Measurements from ENCODE around the gene GLRX5. TPM values are rescaled to one million over a fixed set of nuclear protein-coding genes. Genes with fewer than 3 reads are reported as not detected.
"Not testable (repeated sequence)": the region's sequence is repeated elsewhere in the genome, so short reads cannot be mapped to it uniquely, and the experiment has no call there.

The GLRX5 gene
- total RNA-seq, 2 donors from 2014 or later: 23.1 to 26.3 TPM

- ATAC-seq (replicated peaks in 1 of 2) (no peak), DNase-seq (no peak)
- H3K9me3 Mint-ChIP-seq: no peaks in the 10 kb centered on the region
- H3K4me1 Mint-ChIP-seq (ENCODE audit: low read depth): peaks cover 71% of the 10 kb centered on the region
- peak overlapping the region; percentile 93 for H3K27ac Mint-ChIP-seq
- H3K27me3 Mint-ChIP-seq (ENCODE audit: low read depth): no peaks in the 10 kb centered on the region
- H3K4me3 Mint-ChIP-seq: peak overlapping the region in 1 of 2 donors; percentile 85
- peaks cover 4 to 18% of the 10 kb centered on the region in 2 donors for H3K36me3 Mint-ChIP-seq (ENCODE audit: insufficient read depth in 2 of 2)
Observed at GRCh38 chr14:95503365-95504134, 31.3 kb upstream of the GLRX5 start.

- H3K36me3 Mint-ChIP-seq (ENCODE audit: insufficient read depth in 2 of 2): peaks cover 4 to 18% of the 10 kb centered on the region in 2 donors
- peak overlapping the region; percentile 77 to 85 for H3K4me3 Mint-ChIP-seq
- peak; percentile 84 to 92 for ATAC-seq (replicated peaks in 1 of 2)
- H3K27ac Mint-ChIP-seq: peak overlapping the region; percentile 93
- H3K4me1 Mint-ChIP-seq (ENCODE audit: low read depth): peaks cover 75% of the 10 kb centered on the region
- H3K9me3 Mint-ChIP-seq: no peaks in the 10 kb centered on the region
- DNase-seq: peak; percentile 38 to 58
- no peaks in the 10 kb centered on the region for H3K27me3 Mint-ChIP-seq (ENCODE audit: low read depth)
Observed at GRCh38 chr14:95504135-95505029, 30.5 kb upstream of the GLRX5 start.

- no peak for DNase-seq
- Mint-ChIP-seq H3K4me1 (ENCODE audit: low read depth) (peaks cover 70% of the 10 kb centered on the region), H3K36me3 (ENCODE audit: insufficient read depth in 2 of 2) (peaks cover 4 to 18% of the 10 kb centered on the region in 2 donors), H3K4me3 (peak overlapping the region; percentile 11 to 85), H3K9me3 (no peaks in the 10 kb centered on the region), H3K27ac (no peak overlapping the region), H3K27me3 (ENCODE audit: low read depth) (no peaks in the 10 kb centered on the region)
- no peak for ATAC-seq (replicated peaks in 1 of 2)
Observed at GRCh38 chr14:95505030-95505589, 29.7 kb upstream of the GLRX5 start.

GRCh38 chr14:95507174-95507573, 27.7 kb upstream of the GLRX5 start:
- no peak overlapping the region for H3K4me3 Mint-ChIP-seq
- peaks cover 68% of the 10 kb centered on the region for H3K4me1 Mint-ChIP-seq (ENCODE audit: low read depth)
- H3K27me3 Mint-ChIP-seq (ENCODE audit: low read depth): no peaks in the 10 kb centered on the region
- no peaks in the 10 kb centered on the region for H3K9me3 Mint-ChIP-seq
- H3K27ac Mint-ChIP-seq: no peak overlapping the region
- ATAC-seq (replicated peaks in 1 of 2) (no peak), DNase-seq (no peak)
- peaks cover 0 to 12% of the 10 kb centered on the region in 2 donors for H3K36me3 Mint-ChIP-seq (ENCODE audit: insufficient read depth in 2 of 2)

DNA sequence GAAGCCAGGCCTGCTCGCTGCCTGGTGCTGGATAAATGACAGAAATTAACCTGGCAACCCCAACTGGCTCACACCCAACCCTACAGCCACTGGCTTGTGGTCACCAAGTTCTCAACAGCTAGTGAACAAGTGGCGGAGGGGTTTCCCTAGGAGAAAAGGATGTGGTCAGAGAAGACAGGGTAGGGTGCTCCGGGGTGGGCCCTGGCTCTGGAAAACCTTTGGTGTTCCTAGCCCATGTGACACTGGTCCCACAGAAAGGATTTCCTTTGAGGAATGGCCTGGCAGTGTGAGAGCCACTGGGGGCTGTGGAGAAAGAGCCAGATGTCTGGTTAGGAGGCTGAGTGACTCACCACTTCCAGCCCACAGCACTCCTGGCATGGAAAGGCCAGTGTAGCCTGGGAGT, 27.1 kb upstream of the GLRX5 start:
- H3K27ac Mint-ChIP-seq: no peak overlapping the region
- DNase-seq: peak; percentile 24 to 33

DNA sequence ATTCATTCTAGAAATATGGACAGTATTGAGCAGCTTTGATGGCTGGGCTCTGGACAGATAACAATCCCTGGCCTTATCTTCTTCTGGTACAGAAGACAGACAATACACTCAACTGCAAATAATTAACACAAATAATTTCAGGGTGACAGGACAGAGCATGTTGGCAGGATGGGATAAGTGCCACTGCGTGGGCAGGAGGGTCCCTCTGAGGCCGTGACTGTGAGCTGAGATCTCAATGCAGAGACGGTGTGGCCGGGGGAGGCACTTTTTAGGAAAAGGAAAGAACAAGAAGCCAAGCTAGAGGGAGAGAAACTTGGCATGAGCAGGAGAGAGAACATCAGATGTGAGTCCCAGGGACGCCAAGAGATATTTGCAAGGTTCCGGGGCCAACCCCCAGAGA, 26.5 kb upstream of the GLRX5 start:
- no peak overlapping the region for H3K27ac Mint-ChIP-seq
- ATAC-seq (replicated peaks in 1 of 2) (no peak), DNase-seq (no peak)
- H3K27me3 Mint-ChIP-seq (ENCODE audit: low read depth): no peaks in the 10 kb centered on the region
- peaks cover 74% of the 10 kb centered on the region for H3K4me1 Mint-ChIP-seq (ENCODE audit: low read depth)
- peaks cover 0 to 12% of the 10 kb centered on the region in 2 donors for H3K36me3 Mint-ChIP-seq (ENCODE audit: insufficient read depth in 2 of 2)
- H3K9me3 Mint-ChIP-seq: no peaks in the 10 kb centered on the region
- H3K4me3 Mint-ChIP-seq: no peak overlapping the region

More for the DNA sequence above, 27.1 kb upstream of the GLRX5 start:
- Mint-ChIP-seq H3K27me3 (ENCODE audit: low read depth) (no peaks in the 10 kb centered on the region), H3K4me1 (ENCODE audit: low read depth) (peaks cover 68% of the 10 kb centered on the region), H3K36me3 (ENCODE audit: insufficient read depth in 2 of 2) (peaks cover 0 to 10% of the 10 kb centered on the region in 2 donors), H3K4me3 (peak overlapping the region in 1 of 2 donors; percentile 8), H3K9me3 (no peaks in the 10 kb centered on the region)
- peak; percentile 42 to 56 for ATAC-seq (replicated peaks in 1 of 2)

GRCh38 chr14:95509495-95509894, 25.4 kb upstream of the GLRX5 start:
- H3K36me3 Mint-ChIP-seq (ENCODE audit: insufficient read depth in 2 of 2): peaks cover 0 to 11% of the 10 kb centered on the region in 2 donors
- no peaks in the 10 kb centered on the region for H3K27me3 Mint-ChIP-seq (ENCODE audit: low read depth)
- H3K27ac Mint-ChIP-seq: no peak overlapping the region
- no peaks in the 10 kb centered on the region for H3K9me3 Mint-ChIP-seq
- H3K4me1 Mint-ChIP-seq (ENCODE audit: low read depth): peaks cover 70% of the 10 kb centered on the region
- H3K4me3 Mint-ChIP-seq: no peak overlapping the region
- ATAC-seq (replicated peaks in 1 of 2) (no peak), DNase-seq (no peak)

- H3K9me3 Mint-ChIP-seq; DNase-seq; H3K27ac Mint-ChIP-seq; H3K4me3 Mint-ChIP-seq; H3K27me3 Mint-ChIP-seq (ENCODE audit: low read depth); ATAC-seq (replicated peaks in 1 of 2); H3K36me3 Mint-ChIP-seq (ENCODE audit: insufficient read depth in 2 of 2): not testable (repeated sequence)
- peaks cover 67% of the 10 kb centered on the region for H3K4me1 Mint-ChIP-seq (ENCODE audit: low read depth)
Observed at GRCh38 chr14:95510344-95510743, 24.5 kb upstream of the GLRX5 start.

GRCh38 chr14:95510804-95511203, 24.0 kb upstream of the GLRX5 start:
- Mint-ChIP-seq H3K9me3 (no peaks in the 10 kb centered on the region), H3K36me3 (ENCODE audit: insufficient read depth in 2 of 2) (peaks cover 0 to 8% of the 10 kb centered on the region in 2 donors), H3K27me3 (ENCODE audit: low read depth) (no peaks in the 10 kb centered on the region), H3K27ac (no peak overlapping the region), H3K4me3 (no peak overlapping the region), H3K4me1 (ENCODE audit: low read depth) (peaks cover 65% of the 10 kb centered on the region)
- DNase-seq (no peak), ATAC-seq (replicated peaks in 1 of 2) (no peak)

- no peaks in the 10 kb centered on the region for H3K27me3 Mint-ChIP-seq (ENCODE audit: low read depth)
Observed at GRCh38 chr14:95511687-95512086, 23.2 kb upstream of the GLRX5 start.

DNA sequence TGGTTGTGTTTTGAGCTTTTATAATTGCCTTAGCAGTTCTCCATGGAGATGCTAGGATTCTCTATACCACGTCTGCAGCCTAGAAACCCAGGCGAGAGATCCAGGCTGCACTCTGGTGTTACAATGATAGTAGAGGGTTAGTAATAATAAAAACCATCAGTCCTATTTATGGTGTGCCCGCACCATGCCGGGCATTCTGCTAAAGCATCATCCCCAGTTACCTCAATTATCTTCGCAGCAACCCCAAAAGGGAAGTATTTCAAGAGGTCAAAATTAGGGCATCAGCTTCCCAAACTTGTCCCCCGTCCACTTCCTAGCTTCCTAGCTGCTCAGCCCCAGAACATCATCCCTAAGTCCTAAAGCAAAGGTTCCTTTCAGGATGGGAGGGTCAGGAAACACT, 21.6 kb upstream of the GLRX5 start:
- Mint-ChIP-seq H3K4me1 (ENCODE audit: low read depth) (peaks cover 56% of the 10 kb centered on the region), H3K27me3 (ENCODE audit: low read depth) (no peaks in the 10 kb centered on the region), H3K27ac (no peak overlapping the region), H3K4me3 (peak overlapping the region in 1 of 2 donors; percentile 10), H3K9me3 (no peaks in the 10 kb centered on the region), H3K36me3 (ENCODE audit: insufficient read depth in 2 of 2) (peaks cover 0 to 2% of the 10 kb centered on the region in 2 donors)
- ATAC-seq (replicated peaks in 1 of 2): no peak
- DNase-seq: no peak

More at GRCh38 chr14:95511687-95512086, 23.2 kb upstream of the GLRX5 start:
- no peak for ATAC-seq (replicated peaks in 1 of 2)
- peaks cover 57% of the 10 kb centered on the region for H3K4me1 Mint-ChIP-seq (ENCODE audit: low read depth)
- H3K9me3 Mint-ChIP-seq: no peaks in the 10 kb centered on the region
- DNase-seq: no peak
- H3K4me3 Mint-ChIP-seq: no peak overlapping the region
- no peak overlapping the region for H3K27ac Mint-ChIP-seq
- peaks cover 0 to 6% of the 10 kb centered on the region in 2 donors for H3K36me3 Mint-ChIP-seq (ENCODE audit: insufficient read depth in 2 of 2)

DNA sequence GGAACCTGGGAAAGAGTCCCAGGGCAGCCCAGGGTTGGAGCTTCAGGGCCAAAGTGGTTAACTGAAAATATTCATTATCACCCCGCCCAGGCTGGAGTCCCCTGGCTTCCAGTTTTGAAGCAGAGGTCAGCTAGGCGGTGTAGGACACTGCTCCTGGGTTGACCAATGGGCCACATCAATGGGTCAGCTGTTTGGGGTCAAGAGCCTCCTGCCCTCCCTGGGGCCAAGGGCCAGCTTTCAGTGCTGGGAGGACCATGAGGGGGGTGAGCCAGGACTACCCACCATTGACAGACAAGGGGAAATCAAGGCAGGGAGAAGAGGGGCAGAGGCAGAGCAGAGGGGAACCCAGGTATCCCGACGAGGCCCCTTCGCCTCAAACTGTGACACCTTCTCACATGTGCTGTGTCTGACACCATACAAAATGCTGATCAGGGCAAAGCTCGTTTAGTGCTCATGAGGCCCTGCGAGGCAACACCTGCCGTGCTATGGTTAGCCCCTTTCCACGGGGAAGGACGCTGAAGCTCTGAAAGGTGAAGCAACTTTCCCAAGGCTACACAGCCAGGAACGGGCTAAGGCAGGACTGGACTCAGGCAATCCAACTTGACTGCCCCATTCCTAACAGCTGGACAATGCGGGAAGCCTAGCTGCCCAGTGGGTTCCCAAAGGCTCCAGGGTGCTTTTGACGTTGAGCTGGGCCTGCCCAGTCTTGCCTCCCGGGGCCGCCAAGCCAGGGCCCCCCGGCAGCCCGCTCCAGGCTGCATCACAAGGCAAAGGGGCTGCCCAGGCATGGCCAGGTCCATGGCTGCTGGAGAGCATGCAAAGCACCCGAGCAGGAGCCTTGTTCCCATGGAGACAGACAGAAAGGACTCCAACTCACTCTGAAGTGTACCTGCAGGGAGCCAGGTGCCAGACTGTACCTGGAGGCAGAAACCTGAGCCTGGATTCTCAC, 20.4 kb upstream of the GLRX5 start:
- DNase-seq: no peak
- Mint-ChIP-seq H3K36me3 (ENCODE audit: insufficient read depth in 2 of 2) (peaks cover 0 to 2% of the 10 kb centered on the region in 2 donors), H3K27ac (peak overlapping the region; percentile 59), H3K27me3 (ENCODE audit: low read depth) (no peaks in the 10 kb centered on the region), H3K9me3 (no peaks in the 10 kb centered on the region), H3K4me1 (ENCODE audit: low read depth) (peaks cover 56% of the 10 kb centered on the region), H3K4me3 (peak overlapping the region; percentile 90 to 93)
- ATAC-seq (replicated peaks in 1 of 2): no peak
